Activated CD4-positive, alpha-beta T cell treated with anti-CD3 and anti-CD28 coated beads for 24 hours (primary cell): ENCODE results near the gene SLA2.
"Not testable (repeated sequence)": the region's sequence is repeated elsewhere in the genome, so short reads cannot be mapped to it uniquely, and the experiment has no call there.

ENCODE experiments used
- DNase-seq, 2 donors: peaks; one replicate each; pipeline ENCODE4 v3.0.0-alpha.2; 2020; ENCODE audit warnings: low read depth in 2 of 2

Gene SLA2

GRCh38 chr20:36573798-36574365, 72.1 kb downstream of the SLA2 start:
- DNase-seq, result peak in 1 of 2 donors; percentile 18

DNA sequence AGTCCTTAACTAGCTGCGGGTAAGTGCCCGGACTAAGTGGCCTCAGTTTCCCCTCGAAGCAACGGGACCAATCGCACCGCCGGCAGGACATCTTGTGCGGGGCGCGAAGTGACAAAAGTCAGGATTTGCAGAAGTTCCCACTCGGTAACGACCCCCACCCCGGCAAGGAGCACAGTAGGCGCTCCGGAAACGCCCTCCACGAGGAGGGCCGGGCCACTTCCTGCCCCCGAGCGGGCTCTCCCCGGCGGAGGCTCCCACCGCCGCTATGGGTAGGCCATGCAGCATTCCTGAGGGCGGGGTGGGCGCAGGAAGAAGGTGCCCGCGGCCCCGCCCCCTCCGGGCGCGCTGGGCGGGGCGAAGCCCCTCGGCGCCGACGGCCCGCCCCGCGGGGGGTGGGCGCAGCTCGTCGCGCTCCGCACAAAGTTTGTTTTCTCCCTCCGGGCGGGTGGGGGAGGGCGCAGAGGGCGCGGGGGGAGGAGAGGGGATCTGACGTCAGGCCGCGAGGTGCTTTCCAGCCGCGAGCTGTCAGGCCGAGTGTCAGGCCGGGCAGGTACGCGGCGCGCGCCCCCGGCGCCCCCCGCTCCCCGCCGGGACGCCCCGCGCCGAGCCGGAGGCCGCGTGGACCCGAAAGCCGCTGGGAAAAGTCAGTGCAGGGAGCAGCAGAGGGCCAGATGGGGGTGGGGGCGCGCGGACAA, 72.7 kb downstream of the SLA2 start, which contains the start of gene TGIF2:
Gene TGIF2, plus strand, starts transcription at position 495 of the 695 bp plus-strand sequence. CDS start 5,178 bp downstream, outside the sequence.
- DNase-seq, result peak; percentile 79 to 82

- DNase-seq, result peak; percentile 46 to 52
These were observed 73.3 kb downstream of the SLA2 start for GRCh38 chr20:36572701-36573102.

DNA sequence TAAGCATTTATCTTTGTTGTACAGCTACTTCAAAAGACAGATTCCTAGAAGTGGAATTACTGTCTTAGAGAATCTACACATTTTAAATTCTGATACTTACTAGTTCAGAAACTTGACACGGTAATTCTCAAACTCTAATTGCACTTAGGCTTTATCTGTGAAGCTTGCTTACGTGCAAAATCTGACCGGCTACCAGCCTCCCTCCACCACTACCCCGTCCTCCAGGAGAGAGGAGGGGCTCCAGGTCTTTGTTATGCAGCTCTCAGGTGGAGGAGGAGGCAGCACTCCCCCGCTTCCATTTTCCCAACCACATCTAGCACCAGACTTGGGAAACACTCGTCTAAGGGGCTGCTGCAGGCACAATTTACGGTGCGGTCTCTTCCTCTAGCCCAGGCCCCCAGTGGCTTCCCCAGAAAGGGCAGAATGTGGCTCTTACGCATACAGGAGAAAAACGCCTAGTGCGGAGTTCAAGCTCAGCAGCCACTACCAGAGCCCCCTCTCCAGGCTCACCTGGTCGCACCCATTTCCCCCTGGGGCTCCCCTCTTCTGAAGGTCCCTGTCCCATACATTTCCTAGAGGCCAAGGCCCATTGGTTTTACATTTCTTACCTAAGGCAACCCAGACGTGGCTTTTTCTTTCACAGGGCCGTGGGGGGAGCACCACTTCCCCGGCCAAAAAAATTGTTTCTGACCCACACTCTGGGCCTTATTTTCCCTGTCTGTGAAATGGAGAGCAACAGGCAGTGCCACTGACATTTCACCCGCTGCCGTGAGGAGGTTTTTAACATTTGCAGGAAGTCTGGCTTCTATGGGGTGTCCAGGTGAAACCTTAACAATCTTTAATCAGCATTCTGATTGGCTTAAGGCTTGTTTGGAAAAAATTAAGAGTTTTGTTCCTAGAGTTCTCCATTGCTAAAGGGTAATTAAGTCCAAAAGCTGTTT, 74.2 kb downstream of the SLA2 start:
- no peak for DNase-seq

- DNase-seq, result no peak
These were observed 76.1 kb downstream of the SLA2 start for GRCh38 chr20:36569847-36570429.

GRCh38 chr20:36565520-36565919, 80.5 kb downstream of the SLA2 start:
- DNase-seq, result no peak

DNA sequence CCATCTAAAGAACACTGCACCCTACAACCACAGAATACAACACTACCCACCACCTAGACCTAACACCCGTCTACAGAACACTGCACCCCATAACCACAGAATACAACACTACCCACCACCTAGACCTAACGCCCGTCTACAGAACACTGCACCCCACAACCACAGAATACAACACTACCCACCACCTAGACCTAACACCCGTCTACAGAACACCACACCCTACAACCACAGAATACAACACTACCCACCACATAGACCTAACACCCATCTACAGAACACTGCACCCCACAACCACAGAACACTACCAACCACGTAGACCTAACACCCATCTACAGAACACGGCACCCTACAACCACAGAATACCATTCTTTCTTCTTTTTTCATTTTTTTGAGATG, 81.3 kb downstream of the SLA2 start:
- not testable (repeated sequence) for DNase-seq

- not testable (repeated sequence) for DNase-seq
These were observed 81.8 kb downstream of the SLA2 start for GRCh38 chr20:36564078-36564725.

DNA sequence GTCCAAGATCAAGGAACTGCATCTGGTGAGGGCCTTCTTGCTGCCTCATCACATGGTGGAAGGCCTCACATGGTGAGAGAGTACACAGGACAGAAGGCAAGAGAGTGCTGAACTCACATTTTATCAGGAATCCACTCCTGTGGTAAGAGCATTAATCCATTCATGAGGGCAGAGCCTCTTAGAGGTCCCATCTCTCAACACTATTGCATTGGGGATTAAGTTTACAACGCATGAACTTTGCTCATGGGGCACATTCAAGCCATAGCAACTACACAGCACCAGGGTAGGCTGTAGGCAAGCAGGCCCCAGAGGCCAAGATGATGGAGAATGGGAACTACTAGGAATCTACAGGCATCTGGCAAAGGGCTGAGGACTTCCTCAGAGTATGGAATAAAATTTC, 82.6 kb downstream of the SLA2 start:
- no peak for DNase-seq

DNA sequence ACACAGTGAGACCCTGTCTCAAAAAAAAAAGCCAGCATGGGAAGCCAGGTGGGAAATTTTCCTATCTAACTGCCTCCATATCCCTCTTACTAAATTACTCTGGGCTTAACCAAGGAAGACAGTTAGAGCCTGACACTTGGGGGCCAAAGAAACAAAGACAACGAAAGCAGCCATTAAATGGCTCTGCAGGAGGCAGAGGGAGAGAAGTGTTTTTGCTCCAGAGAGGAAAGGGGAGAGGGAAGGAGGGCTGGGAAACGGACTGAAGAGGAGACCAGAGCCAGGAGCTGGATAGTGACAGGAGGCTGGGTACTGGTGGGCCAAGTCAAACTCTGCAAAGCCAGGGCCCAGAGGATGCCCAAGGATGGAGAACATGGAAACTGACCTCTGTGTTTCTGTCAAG, 83.3 kb downstream of the SLA2 start:
- DNase-seq, result no peak
